Non-pigmented ciliary epithelial cell (primary cell): ENCODE data around the gene VANGL2.

ENCODE experiments used
- DNase-seq: peaks from one replicate; pipeline ENCODE4 v3.0.0-alpha.2; 2010; ENCODE audit warnings: low read depth

Gene VANGL2

GRCh38 chr1:160428655-160429054 lies 28.3 kb downstream of the VANGL2 start:
- DNase-seq: no peak

- no peak for DNase-seq
Observed at GRCh38 chr1:160429125-160429561, 28.8 kb downstream of the VANGL2 start.

GRCh38 chr1:160429702-160430535 lies 29.6 kb downstream of the VANGL2 start:
- no peak for DNase-seq

GRCh38 chr1:160431006-160431405 lies 30.6 kb downstream of the VANGL2 start:
- no peak for DNase-seq

- no peak for DNase-seq
Observed at GRCh38 chr1:160431571-160431970, 31.2 kb downstream of the VANGL2 start.

GRCh38 chr1:160432371-160432786 lies 32.0 kb downstream of the VANGL2 start:
- no peak for DNase-seq

- DNase-seq: no peak
Observed at GRCh38 chr1:160436966-160437365, 36.6 kb downstream of the VANGL2 start.

GRCh38 chr1:160437432-160438316 lies 37.3 kb downstream of the VANGL2 start:
- no peak for DNase-seq

- no peak for DNase-seq
Observed at GRCh38 chr1:160438317-160438918, 38.1 kb downstream of the VANGL2 start.

- DNase-seq: no peak
Observed at GRCh38 chr1:160438935-160439334, 38.6 kb downstream of the VANGL2 start.

GRCh38 chr1:160439718-160440117 lies 39.4 kb downstream of the VANGL2 start:
- DNase-seq: no peak

GRCh38 chr1:160446945-160447600 lies 46.7 kb downstream of the VANGL2 start:
- DNase-seq: no peak

- no peak for DNase-seq
Observed at GRCh38 chr1:160449494-160449893, 49.1 kb downstream of the VANGL2 start.

- DNase-seq: no peak
Observed at GRCh38 chr1:160451119-160451858, 50.9 kb downstream of the VANGL2 start.

GRCh38 chr1:160451859-160452232 lies 51.5 kb downstream of the VANGL2 start:
- DNase-seq: no peak

- DNase-seq: no peak
Observed at GRCh38 chr1:160453443-160453842, 53.1 kb downstream of the VANGL2 start.

- no peak for DNase-seq
Observed at GRCh38 chr1:160454371-160455152, 54.2 kb downstream of the VANGL2 start.

- no peak for DNase-seq
Observed at GRCh38 chr1:160455153-160455517, 54.8 kb downstream of the VANGL2 start.

GRCh38 chr1:160459056-160459455 lies 58.7 kb downstream of the VANGL2 start:
- no peak for DNase-seq

GRCh38 chr1:160459687-160460086 lies 59.3 kb downstream of the VANGL2 start:
- no peak for DNase-seq

- no peak for DNase-seq
Observed at GRCh38 chr1:160460214-160460642, 59.9 kb downstream of the VANGL2 start.
